ENCODE data around the gene CCDC97.

DNA sequence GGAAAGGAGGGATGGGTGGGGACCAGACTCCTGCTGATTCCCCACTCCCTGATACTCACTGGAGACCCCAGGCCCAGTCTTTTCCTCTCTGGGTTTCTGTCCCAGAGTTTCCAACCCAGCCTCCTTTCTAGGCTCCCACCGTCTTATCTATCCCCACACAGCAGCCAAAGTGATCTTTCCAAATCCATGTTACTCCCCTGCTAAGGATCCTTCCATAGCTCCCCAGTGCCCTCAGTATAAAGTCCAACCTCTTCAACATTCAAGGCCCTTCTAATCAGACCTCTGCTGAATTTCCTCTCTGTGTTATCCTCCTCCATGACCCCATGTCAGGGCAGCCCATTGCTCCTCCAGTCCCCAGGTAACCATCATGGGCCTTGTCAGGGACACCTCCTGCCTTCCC lies 45.1 kb downstream of the CCDC97 start:
- no peak for TF ChIP-seq CTCF (IDR thresholded peaks at IDR 0.05; ENCODE audit: control extremely low read depth in 1 of 3, insufficient read depth in 1 of 3, low read depth in 1 of 3, low read length in 3 of 3)
- no peak for TF ChIP-seq MAFK (IDR thresholded peaks at IDR 0.05; ENCODE audit: low read depth, low read length)

All from H1 (cell line).